NCI-H226 (cell line): ENCODE results near the gene PRRC2A.

ENCODE experiments used
- DNase-seq: peaks from one replicate; pipeline ENCODE4 v3.0.0-alpha.2; 2015

The PRRC2A gene

DNA sequence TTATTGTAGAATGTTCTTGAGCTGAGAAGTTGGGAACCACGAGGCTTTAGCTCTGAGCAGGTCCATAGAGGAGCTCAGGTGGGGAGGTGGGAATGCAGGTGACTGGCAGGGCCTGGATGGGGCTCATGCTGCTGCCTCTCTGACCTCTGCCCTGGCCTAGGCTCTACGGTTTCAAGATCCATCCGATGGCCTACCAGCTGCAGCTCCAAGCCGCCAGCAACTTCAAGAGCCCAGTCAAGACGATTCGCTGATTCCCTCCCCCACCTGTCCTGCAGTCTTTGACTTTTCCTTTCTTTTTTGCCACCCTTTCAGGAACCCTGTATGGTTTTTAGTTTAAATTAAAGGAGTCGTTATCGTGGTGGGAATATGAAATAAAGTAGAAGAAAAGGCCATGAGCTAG lies 49.2 kb downstream of the PRRC2A start, which contains the start of gene LY6G5B:
TSS of gene LY6G5B (plus strand) at position 301 of the 400 bp plus-strand sequence. CDS start 975 bp downstream, outside the sequence.
- no peak for DNase-seq

DNA sequence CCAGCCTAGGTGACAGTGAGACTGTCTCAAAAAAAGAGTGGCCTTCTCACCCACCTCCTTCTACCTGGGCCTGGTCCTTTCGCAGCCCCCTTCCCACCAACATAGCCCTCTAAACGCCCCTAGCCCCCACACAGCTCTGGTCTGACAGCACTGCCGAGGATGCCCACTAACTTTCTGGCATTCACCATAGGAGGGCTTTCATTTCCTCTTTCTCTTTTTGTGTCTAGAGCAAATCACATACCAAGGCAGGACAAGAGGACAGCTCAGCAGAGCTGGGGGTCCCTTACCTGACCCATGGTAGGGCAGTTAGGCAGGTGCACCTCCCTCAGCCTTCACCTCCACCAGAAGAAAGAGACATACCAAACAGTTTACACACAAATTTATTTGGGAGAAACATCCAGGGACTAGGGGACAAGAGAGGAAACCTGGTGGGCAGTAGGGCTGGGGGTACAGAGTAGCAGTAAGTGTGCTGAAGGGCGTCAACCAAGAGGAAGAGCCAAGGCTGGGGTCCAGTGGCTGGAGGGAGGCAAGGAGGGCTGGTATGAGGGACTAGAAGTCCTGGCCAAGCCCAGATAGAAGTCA lies 55.9 kb downstream of the PRRC2A start:
- no peak for DNase-seq

- no peak for DNase-seq
Observed at GRCh38 chr6:31676904-31677303, 56.4 kb downstream of the PRRC2A start.

- no peak for DNase-seq
Observed at GRCh38 chr6:31677955-31678354, 57.4 kb downstream of the PRRC2A start.

- peak; percentile 51 for DNase-seq
Observed at GRCh38 chr6:31680226-31681134, 60.0 kb downstream of the PRRC2A start, which contains the start of gene LY6G5C. TSS of gene LY6G5C (minus strand) at chr6:31681067. CDS start at chr6:31680373, 694 bp downstream.

DNA sequence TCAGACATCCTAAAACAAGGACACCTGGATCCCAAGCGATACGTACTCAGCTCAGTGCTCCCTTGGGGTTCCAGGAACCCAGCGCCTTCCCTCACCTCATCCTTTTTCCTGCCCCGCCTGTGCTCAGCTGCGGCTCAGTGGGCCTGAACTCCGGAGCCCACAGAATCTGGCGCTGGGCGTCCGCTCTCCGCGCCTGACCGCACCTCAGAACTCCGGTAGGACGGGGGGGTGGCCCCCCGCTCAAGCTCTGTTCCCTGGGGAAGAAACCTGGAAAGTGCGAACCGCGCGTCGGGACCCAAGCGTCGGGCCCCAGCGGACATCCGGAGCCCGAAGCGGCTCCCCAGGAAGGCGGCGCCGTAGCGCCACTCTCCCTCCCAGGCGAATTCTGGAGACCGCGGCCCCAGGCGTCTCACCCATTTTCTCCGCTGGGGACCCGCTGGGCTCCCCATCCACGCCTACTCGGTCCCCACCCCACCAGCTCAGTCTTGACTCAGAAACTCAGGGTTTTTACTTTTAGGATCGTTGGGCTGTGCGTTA lies 60.7 kb downstream of the PRRC2A start:
- no peak for DNase-seq

GRCh38 chr6:31683591-31683990 lies 63.1 kb downstream of the PRRC2A start:
- DNase-seq, result no peak

DNA sequence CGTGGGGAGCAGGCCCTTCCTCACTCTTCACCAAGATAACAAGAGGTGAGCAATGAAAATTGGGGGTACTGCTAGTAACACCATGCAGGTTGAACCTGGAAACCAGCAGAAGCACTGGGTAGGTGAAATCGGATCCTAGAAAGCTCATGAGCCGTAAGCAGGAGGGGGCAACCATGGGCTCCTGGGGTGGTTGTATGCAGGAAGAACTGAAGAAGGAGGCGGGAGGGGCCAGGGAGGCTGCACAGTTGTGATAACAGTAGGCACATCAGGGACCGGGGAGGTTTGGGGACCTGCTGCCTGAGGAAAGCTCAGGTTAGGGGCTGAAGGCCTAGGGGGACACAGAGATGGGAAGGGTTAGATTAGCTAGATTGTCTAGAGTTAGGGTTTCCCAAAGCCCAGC lies 66.0 kb downstream of the PRRC2A start:
- no peak for DNase-seq

DNA sequence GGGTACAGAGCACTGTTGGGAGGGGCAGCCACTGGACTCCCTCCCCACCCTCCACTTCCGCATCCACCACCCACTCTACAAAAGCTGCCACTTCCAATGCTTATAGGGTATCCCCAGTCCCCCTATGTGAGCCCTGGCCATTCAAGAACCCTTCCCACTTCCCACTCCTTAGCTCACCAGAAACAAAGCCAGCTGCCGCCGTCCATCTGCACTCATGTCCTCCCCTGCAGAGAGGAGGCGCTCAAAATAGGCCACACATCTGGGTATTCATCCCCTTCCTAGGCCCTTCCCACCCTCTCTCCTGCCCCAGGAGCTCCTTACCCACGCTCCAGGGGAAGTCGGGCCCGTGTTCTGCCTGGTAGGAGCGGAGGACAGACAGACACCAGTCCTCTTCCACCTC lies 66.8 kb downstream of the PRRC2A start:
- no peak for DNase-seq
